ENCODE measurements around the gene GNG2.

- no peak for TF ChIP-seq CTCF (conservative IDR thresholded peaks at IDR 0.05 in 1 of 2, IDR thresholded peaks at IDR 0.05 in 1 of 2; ENCODE audit: extremely low read depth in 1 of 2, insufficient read depth in 1 of 2, low read depth in 1 of 2, low read length in 2 of 2)
- no peak for TF ChIP-seq EZH2 (IDR thresholded peaks at IDR 0.05; ENCODE audit: borderline replicate concordance, low read length)
Observed at GRCh38 chr14:51950007-51950406, 89.6 kb downstream of the GNG2 start.
